HuH-7.5 (cell line): Measurements from ENCODE around the gene ANKMY1.

Source experiments
- DNase-seq: peaks from one replicate; pipeline ENCODE4 v3.0.0; 2011; ENCODE audit warnings: low spot score

ANKMY1 gene

GRCh38 chr2:240595381-240596079 is 37.7 kb upstream of the ANKMY1 start:
- peak; percentile 81 for DNase-seq

- DNase-seq = no peak
Observed at GRCh38 chr2:240594511-240595380, 37.0 kb upstream of the ANKMY1 start.

GRCh38 chr2:240593703-240594451 is 36.1 kb upstream of the ANKMY1 start:
- no peak for DNase-seq

GRCh38 chr2:240593026-240593702 is 35.4 kb upstream of the ANKMY1 start:
- no peak for DNase-seq

GRCh38 chr2:240591784-240592183 is 34.0 kb upstream of the ANKMY1 start:
- DNase-seq = no peak

GRCh38 chr2:240591226-240591625 is 33.4 kb upstream of the ANKMY1 start:
- DNase-seq = no peak

GRCh38 chr2:240590681-240591111 is 32.9 kb upstream of the ANKMY1 start:
- DNase-seq = no peak

GRCh38 chr2:240589850-240590525 is 32.2 kb upstream of the ANKMY1 start:
- no peak for DNase-seq

GRCh38 chr2:240589375-240589774 is 31.6 kb upstream of the ANKMY1 start:
- no peak for DNase-seq

GRCh38 chr2:240588669-240589068 is 30.9 kb upstream of the ANKMY1 start:
- no peak for DNase-seq

- DNase-seq = no peak
Observed at GRCh38 chr2:240588006-240588655, 30.3 kb upstream of the ANKMY1 start.

- DNase-seq = peak; percentile 75
Observed at GRCh38 chr2:240586919-240587800, 29.4 kb upstream of the ANKMY1 start.

- peak; percentile 97 for DNase-seq
Observed at GRCh38 chr2:240586198-240586918, 28.6 kb upstream of the ANKMY1 start, which contains the start of gene CAPN10. Gene CAPN10, plus strand, starts transcription at chr2:240586734. Its CDS starts 178 bp downstream, at chr2:240586912.

GRCh38 chr2:240585681-240586197 is 28.0 kb upstream of the ANKMY1 start:
- no peak for DNase-seq

GRCh38 chr2:240585101-240585500 is 27.3 kb upstream of the ANKMY1 start:
- no peak for DNase-seq

- DNase-seq = no peak
Observed at GRCh38 chr2:240584486-240585031, 26.8 kb upstream of the ANKMY1 start.

- no peak for DNase-seq
Observed at GRCh38 chr2:240583774-240584173, 26.0 kb upstream of the ANKMY1 start.

- no peak for DNase-seq
Observed at GRCh38 chr2:240582781-240583180, 25.0 kb upstream of the ANKMY1 start.
